GM21723 (cell line): ENCODE results near the gene PIANP.
"Not testable (repeated sequence)": the region's sequence is repeated elsewhere in the genome, so short reads cannot be mapped to it uniquely, and the experiment has no call there.

ENCODE experiments used
- ATAC-seq: cut with Tn5 transposase; IDR thresholded peaks from one replicate; pipeline ENCODE4 v1.9.1; 2021; ENCODE audit warnings: mild to moderate bottlenecking, moderate library complexity; ENCODE audit not compliant: unreplicated experiment

Gene PIANP

GRCh38 chr12:6700646-6701051, at the start of gene PIANP:
PIANP (minus strand) TSS chr12:6700815; CDS start chr12:6698061, 2,754 bp downstream.
- ATAC-seq = no peak

DNA sequence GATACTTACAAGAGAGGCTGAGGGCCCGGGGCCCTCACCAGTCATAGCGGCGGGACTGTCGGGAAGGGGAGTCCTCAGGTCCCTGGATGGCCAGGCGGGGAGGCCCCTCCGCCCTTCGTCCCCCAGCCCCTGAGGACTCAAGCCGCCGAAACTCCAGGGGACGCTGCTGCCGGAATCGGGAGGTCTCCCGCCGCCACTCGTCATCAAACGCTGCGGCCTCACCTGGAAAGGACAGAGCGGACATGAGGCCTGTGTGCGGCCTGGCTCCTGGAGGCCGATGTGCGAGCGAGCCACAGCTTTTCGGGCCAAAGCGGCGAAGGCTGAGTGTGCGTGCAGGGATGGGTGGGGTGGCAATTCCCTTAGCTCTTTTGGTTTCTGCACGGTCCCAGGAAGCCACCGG, 48.1 kb upstream of the PIANP start:
- ATAC-seq = no peak

DNA sequence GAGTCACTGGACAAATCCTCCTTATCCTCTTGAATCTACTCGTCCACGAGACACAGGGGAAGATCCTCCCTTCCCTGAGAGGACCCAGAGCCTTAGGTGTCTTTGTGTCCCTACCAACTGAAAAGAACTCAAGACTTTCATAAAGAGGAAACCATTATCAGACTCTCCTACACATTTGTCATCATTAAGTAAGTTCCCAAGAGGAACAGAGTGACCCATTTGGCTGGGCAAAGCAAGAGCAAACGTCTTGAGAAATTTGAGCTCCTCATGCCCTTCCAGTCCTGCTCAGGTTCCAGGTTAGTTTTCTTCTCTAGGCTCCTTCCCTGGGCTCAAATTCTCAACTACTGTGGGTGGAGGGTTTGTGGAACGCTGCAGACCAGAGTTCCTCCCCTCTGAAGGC, 46.6 kb upstream of the PIANP start:
- ATAC-seq = no peak

DNA sequence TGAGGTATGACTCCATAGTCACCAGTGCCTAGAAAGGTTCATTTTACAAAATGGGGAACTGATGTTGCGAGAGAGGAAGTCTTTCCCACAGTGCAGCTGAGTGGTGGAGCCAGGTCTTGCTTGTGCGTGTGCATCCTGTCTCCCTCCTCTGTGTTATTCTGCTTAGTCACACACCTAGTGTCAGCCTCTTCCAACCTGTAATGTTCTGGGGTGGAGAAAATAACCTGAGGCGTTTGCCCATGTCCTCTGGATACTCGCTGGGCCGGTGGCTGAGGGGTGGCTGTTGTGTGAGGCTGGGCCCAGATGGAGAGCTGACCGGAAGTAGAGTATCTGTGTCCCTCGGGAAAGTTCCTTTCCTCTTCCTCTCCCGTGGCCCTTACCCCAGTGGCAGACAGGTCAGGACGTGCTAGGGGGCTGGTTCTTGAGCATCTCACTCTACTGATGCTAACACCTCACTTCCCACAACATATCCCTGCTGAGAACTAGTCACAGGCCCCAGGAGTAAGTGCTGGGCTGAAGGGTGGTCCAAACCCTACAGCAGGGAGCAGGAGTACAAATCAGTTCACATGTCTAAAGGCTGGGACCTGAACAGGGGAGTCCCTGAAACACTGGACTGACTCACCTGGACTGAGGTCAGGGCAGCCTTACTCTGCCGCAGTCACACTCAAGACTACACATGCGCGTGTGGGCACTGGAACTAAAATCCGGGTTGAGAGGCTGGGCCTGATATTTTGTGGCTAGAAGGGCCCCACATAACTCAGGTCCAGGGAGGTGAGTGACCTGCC, 45.3 kb upstream of the PIANP start:
- no peak for ATAC-seq

GRCh38 chr12:6743300-6743699, 42.7 kb upstream of the PIANP start:
- ATAC-seq = not testable (repeated sequence)

DNA sequence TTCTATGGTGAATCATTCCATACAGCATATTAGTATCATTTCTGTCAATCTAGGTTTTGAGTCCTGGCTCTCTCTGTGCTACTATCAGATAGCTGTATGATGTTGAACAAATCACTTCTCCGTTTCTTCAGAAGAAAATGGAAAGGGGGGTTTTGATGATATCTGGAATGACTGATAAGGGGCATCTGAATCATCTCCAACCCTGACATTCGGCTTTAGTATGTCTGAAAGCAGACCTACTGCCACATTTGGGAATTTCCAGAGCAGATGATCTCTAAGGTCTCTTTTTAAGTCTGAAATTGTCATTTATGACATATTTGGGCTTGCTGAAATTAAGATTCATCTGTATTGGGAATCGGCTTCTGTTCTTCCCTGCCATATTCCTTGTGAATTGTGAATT, 42.2 kb upstream of the PIANP start:
- no peak for ATAC-seq

DNA sequence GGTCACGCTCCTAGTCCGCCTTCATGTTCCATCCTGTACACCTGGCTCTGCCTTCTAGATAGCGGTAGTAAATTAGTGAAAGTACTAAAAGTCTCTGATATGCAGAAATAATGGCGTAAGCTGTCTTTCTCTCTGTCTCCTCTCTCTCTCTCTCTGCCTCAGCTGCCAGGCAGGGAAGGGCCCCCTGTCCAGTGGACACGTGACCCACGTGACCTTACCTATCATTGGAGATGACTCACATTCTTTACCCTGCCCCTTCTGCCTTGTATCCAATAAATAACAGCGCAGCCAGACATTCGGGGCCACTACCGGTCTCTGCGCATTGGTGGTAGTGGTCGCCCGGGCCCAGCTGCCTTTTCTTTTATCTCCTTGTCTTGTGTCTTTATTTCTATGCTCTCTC, 41.5 kb upstream of the PIANP start:
- not testable (repeated sequence) for ATAC-seq

GRCh38 chr12:6736754-6737153, 36.1 kb upstream of the PIANP start:
- no peak for ATAC-seq

DNA sequence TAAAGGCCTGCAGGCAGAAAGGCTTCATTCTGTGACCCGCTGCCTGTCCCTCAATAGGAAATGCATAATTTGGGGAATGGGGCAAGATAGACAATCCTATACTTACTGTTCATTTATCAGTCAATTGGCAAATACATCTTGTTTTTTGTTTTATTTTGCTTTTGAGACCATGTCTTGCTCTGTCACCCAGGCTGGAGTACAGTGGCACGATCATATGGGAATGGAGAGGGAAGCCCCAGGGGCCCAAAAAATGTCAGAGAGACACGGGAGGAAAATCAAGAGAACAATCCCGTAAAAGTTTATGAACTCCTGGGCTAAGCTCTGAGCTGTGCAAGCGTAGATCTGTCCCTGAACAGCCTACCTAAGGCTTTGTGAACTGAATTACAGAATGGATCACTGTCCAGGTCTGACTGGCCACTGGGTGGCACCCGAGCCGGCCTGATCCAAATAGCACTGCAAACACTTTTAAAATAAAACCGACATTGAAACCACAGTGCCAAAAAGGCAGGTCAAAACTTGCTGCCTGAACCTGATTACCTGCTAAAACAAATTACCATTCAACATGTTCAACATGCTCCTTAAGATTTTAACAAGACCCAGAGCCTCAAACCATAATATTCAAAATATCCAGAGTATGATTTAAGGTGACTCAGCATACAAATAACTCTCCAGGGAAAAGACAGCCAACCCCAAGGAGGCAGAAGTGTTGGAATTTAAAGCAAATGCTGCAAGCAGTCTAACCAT, 35.0 kb upstream of the PIANP start:
- ATAC-seq = no peak

- no peak for ATAC-seq
These were observed 34.1 kb upstream of the PIANP start for GRCh38 chr12:6734506-6735387.

GRCh38 chr12:6730169-6730568, 29.6 kb upstream of the PIANP start:
- no peak for ATAC-seq

- ATAC-seq = no peak
These were observed 28.6 kb upstream of the PIANP start for GRCh38 chr12:6729186-6729585.

DNA sequence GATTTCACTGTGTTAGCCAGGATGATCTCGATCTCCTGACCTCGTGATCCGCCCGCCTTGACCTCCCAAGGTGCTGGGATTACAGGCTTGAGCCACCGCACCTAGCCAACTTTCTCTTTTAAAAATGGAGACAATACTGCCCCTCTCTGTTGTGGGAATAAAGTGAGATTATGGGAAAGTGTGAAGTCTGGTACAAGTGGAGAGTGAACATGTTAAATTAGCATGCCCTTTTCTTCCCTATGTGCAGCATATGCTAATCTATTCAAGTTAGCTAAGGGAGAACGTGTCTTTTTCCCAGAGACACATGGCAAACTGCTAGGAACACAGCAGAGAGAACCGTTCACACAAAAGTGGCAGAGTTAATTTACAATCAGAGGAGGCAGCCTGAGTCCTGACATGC, 24.7 kb upstream of the PIANP start:
- ATAC-seq = no peak

GRCh38 chr12:6724409-6724797, 23.8 kb upstream of the PIANP start:
- ATAC-seq = peak; percentile 31

DNA sequence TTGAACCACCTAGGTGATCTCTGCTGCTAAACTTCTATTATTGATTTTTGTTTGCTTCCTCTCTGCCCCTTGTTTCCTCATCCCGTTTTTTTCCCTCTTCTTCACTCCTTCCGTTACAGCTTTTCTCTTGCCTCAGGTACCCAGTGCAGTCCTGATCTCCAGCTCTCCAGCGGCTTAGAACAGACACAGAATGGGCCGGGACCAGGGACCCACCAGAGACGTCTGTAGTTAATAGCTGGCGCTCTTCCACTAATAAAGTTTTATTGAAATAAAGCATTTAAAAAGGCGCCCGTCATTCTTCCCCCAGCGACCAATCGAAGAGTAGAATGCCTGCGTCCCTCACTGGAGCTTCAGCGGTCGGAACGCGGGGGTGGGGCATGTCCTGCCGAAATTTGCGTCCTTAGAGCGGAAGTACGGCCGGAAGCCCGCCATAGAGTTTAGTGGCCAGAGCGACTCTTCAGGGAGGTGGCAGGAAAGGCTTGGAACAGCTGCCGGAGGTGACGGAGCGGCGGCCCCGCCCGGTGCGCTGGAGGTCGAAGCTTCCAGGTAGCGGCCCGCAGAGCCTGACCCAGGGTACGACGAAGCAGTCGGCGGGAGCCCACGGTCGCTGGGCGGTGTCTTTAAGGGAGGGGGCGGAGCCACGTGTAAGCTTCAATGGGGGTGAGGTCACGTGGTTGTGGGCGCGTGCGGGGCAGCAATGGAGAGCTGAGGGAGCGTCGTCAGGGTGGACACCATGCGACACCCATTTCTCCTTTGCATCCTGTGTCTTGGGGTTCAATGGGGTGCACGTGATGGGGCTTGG, 23.2 kb upstream of the PIANP start, which contains the start of gene COPS7A:
TSS of gene COPS7A (plus strand) at position 440 of the 802 bp plus-strand sequence. CDS start 611 bp downstream, outside the sequence.
- peak; percentile 93 for ATAC-seq

DNA sequence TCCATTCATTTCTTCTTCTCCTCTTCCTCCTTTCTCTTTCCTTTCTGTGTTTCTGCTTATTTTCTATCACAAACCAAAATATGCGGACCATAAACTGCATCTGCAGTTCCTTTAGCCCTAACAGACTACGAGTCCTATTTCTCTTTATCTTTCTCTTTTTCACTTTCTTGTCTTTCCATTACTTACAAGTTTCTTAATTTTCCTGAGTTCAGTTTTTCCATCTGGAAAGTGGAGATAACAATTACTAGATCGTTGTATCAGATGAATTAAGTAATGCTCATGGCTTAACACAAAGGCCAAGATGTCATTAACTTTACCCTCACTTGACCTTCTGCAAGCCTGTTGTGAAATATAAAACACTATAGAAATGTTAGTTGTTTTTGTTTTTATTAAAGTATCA, 22.2 kb upstream of the PIANP start:
- no peak for ATAC-seq

- ATAC-seq = no peak
These were observed 16.3 kb upstream of the PIANP start for GRCh38 chr12:6716874-6717437.

DNA sequence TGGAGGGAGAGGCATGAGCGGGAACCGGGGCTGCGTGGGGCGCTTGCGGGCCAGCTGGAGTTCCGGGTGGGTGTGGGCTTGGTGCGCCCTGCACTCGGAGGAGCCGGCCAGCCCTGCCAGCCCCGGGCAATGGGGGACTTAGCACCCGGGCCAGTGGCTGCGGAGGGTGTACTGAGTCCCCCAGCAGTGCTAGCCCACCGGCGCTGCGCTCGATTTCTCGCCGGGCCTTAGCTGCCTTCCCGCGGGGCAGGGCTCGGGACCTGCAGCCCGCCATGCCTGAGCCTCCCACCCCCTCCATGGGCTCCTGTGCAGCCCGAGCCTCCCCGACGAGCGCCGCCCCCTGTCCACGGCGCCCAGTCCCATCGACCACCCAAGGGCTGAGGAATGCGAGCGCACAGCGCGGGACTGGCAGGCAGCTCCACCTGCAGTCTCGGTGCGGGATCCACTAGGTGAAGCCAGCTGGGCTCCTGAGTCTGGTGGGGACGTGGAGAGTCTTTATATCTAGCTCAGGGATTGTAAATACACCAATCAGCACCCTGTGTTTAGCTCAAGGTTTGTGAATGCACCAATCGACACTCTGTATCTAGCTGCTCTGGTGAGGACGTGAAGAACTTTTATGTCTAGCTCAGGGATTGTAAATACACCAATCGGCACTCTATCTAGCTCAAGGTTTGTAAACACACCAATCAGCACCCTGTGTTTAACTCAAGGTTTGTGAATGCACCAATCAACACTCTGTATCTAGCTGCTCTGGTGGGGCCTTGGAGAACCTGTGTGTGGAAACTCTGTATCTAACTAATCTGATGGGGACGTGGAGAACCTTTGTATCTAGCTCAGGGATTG, 15.6 kb upstream of the PIANP start:
- ATAC-seq = not testable (repeated sequence)

GRCh38 chr12:6708960-6709394, 8.4 kb upstream of the PIANP start:
- no peak for ATAC-seq
